Endothelial cell of umbilical vein (primary cell): Measurements from ENCODE around the gene PGA5. TPM values are rescaled to one million over a fixed set of nuclear protein-coding genes. Genes with fewer than 3 reads are reported as not detected.

Experiments
- polyA plus RNA-seq, 4 experiments: library from polyadenylated mRNA; depleted of rRNA in 3 of 4; stranded (reverse) in 3 of 4; unstranded in 1 of 4; fragments of >200 nt; gene quantifications; 2 replicates each; pipeline versions ENCODE4 v1.2.1 to v1.2.3, GENCODE V29; 2011 to 2012; ENCODE audit warnings: missing spikeins in 1 of 4
- total RNA-seq: library from RNA; stranded (reverse); gene quantifications from 2 replicates; pipeline ENCODE4 v1.2.3, GENCODE V29; 2021

The PGA5 gene
- total and polyA plus RNA-seq, 2 donors (not counting 3 experiments of a cell fraction or from before 2014, with no cell fraction given), result not detected

Other genes with a start within 250 kb of the PGA5 start
- not detected in 2 replicates for gene CD5, start 138.7 kb upstream of the PGA5 start, total RNA-seq
- not detected in 2 replicates for gene CD5, start 138.7 kb upstream of the PGA5 start, polyA plus RNA-seq
- 23.4 and 24.2 TPM in 2 replicates for gene VPS37C, start 79.7 kb upstream of the PGA5 start, total RNA-seq
- 17.7 TPM in 2 replicates for gene VPS37C, start 79.7 kb upstream of the PGA5 start, polyA plus RNA-seq
- not detected in 2 replicates for gene PGA3, start 37.7 kb upstream of the PGA5 start, total RNA-seq
- gene PGA3, start 37.7 kb upstream of the PGA5 start, polyA plus RNA-seq, result not detected in 2 replicates
- gene PGA4, start 18.8 kb upstream of the PGA5 start, total RNA-seq, result not detected in 2 replicates
- gene PGA4, start 18.8 kb upstream of the PGA5 start, polyA plus RNA-seq, result 0.15 TPM in 1 of 2 replicates, not detected in the other
- gene VWCE, start 54.1 kb downstream of the PGA5 start, total RNA-seq, result 14.4 and 14.8 TPM in 2 replicates
- gene VWCE, start 54.1 kb downstream of the PGA5 start, polyA plus RNA-seq, result 6.5 and 7.8 TPM in 2 replicates
- 229 TPM in 2 replicates for gene DDB1, start 91.9 kb downstream of the PGA5 start, total RNA-seq
- gene DDB1, start 91.9 kb downstream of the PGA5 start, polyA plus RNA-seq, result 196 and 230 TPM in 2 replicates
- 28.6 and 30.8 TPM in 2 replicates for gene TKFC, start 92.1 kb downstream of the PGA5 start, total RNA-seq
- 31.7 and 34.0 TPM in 2 replicates for gene TKFC, start 92.1 kb downstream of the PGA5 start, polyA plus RNA-seq
- 41.6 and 44.0 TPM in 2 replicates for gene CYB561A3, start 120.7 kb downstream of the PGA5 start, total RNA-seq
- 102 and 103 TPM in 2 replicates for gene CYB561A3, start 120.7 kb downstream of the PGA5 start, polyA plus RNA-seq
- 37.9 and 43.6 TPM in 2 replicates for gene TMEM138, start 121.2 kb downstream of the PGA5 start, total RNA-seq
- gene TMEM138, start 121.2 kb downstream of the PGA5 start, polyA plus RNA-seq, result 60.0 and 85.1 TPM in 2 replicates
- 9.8 and 10.6 TPM in 2 replicates for gene TMEM216, start 151.4 kb downstream of the PGA5 start, total RNA-seq
- 38.8 and 39.8 TPM in 2 replicates for gene TMEM216, start 151.4 kb downstream of the PGA5 start, polyA plus RNA-seq
- gene CPSF7, start 188.8 kb downstream of the PGA5 start, total RNA-seq, result 77.0 and 78.2 TPM in 2 replicates
- 87.5 and 88.4 TPM in 2 replicates for gene CPSF7, start 188.8 kb downstream of the PGA5 start, polyA plus RNA-seq
- gene SDHAF2, start 188.9 kb downstream of the PGA5 start, total RNA-seq, result 40.3 and 44.5 TPM in 2 replicates
- gene SDHAF2, start 188.9 kb downstream of the PGA5 start, polyA plus RNA-seq, result 128 and 137 TPM in 2 replicates